GM18520 (cell line): ENCODE results near the gene PAGE4.

Experiments
- ATAC-seq: cut with Tn5 transposase; IDR thresholded peaks from one replicate; pipeline ENCODE4 v1.9.1; 2021; ENCODE audit not compliant: unreplicated experiment

The PAGE4 gene

GRCh38 chrX:49829016-49829415 is at the start of gene PAGE4:
PAGE4 (plus strand) TSS chrX:49829303; CDS start chrX:49830429, 1,126 bp downstream.
- ATAC-seq, result no peak

GRCh38 chrX:49784747-49785280 is 44.3 kb upstream of the PAGE4 start:
- no peak for ATAC-seq

GRCh38 chrX:49792376-49792775 is 36.7 kb upstream of the PAGE4 start:
- ATAC-seq, result no peak

DNA sequence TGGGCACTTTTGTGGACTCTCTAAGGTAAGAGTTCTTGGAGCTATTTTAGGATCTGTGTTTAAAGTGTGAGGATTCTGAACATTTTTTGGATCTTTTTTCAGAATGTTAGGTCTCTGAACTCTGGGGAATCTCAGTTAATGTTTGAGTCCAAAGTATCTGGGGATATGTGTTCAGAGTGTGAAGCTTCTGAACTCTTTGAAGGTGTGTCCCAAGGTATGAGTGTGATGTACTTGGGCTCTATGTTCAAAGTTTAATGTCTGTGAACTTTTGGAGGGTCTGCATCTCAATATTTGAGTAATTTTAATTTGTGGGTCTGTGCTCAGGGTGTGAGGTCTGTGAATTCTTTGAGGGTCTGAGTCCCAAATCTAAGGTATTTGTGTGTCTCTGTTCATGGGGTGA is 35.4 kb upstream of the PAGE4 start:
- no peak for ATAC-seq

DNA sequence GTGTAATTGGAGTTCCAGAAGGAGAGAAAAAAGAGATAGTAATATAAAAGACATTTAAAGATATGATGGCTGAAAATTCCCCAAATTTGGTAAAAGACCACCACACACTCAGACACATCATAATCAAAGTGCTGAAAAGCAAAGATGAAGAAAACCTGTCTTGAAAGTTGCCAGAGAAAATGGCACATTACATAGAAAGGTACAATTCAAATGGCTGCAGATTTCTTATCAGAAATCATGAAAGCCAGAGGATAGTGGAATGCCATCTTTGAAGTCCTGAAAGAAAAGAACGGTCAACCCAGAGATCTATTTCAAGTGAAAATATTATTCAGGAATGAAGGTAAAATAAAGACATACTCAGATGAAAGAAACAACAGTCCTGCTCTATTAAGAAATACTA is 29.3 kb upstream of the PAGE4 start:
- ATAC-seq, result no peak

DNA sequence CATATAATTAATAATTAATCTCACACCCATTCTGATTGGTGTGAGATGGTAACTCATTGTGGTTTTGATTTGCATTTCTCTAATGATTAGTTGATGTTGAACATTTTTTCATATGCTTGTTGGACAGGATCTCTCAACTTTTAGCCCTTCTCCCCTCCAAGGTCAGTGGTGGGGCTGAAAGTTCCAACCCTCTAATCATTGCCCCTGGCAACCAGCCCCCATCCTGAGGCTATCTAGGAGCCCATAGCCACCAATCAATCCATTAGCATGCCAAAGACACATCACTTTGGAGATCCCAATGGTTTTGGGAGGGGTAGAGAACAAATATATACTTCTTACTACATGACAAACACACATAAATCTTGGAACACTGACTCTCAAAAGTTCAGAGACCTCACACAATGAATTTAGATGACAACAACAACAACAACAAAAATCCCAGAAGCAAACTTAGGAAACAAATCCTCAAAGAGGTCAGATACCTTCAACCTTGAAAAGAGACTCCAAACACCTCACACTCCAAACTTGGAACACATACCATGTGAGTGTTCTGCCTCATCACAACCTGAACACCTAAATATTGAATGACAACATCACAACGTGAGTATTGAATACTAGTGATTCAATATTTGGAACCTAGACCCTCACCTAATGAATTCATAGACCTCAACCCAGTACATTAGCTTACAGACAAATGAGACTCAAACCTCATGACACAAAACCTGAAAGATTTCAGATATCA is 19.0 kb upstream of the PAGE4 start:
- ATAC-seq, result no peak

GRCh38 chrX:49812177-49812576 is 16.9 kb upstream of the PAGE4 start:
- ATAC-seq, result no peak

- no peak for ATAC-seq
Observed at GRCh38 chrX:49816435-49816834, 12.7 kb upstream of the PAGE4 start.

GRCh38 chrX:49838374-49838773 is 9.3 kb downstream of the PAGE4 start:
- no peak for ATAC-seq

GRCh38 chrX:49840679-49841078 is 11.6 kb downstream of the PAGE4 start:
- no peak for ATAC-seq

- ATAC-seq, result no peak
Observed at GRCh38 chrX:49842621-49843020, 13.5 kb downstream of the PAGE4 start.

DNA sequence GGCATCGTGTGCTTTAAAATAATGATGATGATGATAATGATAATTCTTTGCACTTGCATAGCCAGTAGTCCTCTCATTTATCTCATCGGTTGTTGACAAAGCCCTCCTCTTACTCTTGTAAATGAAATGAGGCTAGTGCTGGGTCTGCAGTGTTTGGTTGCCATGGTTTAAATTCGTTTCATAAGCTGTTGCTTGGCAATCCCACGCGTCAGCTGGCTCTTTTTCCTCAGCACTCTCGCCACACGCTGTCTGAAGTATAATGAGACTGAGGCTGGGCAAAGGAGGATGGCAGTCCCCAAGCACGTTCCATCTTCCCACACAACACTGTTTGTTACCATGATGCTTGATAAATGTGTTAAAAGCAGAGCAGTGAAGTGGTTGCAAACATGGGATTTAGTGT is 15.5 kb downstream of the PAGE4 start:
- ATAC-seq, result no peak

DNA sequence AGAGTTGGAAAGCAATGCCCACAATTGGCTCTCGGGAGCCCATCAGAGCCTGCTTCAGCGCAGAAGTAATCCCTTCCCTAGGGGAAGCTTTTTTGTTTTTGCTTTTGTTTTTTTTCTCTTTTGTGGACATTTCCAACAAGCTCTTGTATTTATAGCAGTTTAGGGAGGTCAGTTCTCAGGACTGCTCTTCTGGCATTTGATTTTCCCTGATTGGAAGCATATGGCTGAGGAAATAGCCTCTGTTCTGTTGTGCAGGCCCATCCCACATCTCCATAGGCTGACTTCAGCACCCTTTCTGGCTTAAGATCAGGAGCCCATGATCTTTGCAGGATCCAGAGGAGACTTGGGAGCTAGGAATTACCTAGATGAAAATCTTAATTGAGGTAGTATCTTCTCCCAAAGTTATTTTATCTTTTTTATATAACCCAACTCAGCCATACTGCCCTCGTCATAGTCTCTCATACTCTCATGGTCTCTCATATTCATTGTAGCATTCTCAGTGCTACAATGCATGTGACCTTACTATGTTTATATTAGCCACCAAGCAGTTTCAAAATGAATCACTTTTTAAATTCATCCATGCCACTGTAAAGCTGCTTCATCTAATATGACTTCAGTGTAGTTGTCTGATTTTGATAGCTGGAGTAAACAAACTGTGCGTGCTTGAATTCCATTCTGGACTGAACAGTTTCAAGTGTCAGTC is 16.7 kb downstream of the PAGE4 start:
- peak; percentile 61 for ATAC-seq

GRCh38 chrX:49846522-49846921 is 17.4 kb downstream of the PAGE4 start:
- ATAC-seq, result no peak

DNA sequence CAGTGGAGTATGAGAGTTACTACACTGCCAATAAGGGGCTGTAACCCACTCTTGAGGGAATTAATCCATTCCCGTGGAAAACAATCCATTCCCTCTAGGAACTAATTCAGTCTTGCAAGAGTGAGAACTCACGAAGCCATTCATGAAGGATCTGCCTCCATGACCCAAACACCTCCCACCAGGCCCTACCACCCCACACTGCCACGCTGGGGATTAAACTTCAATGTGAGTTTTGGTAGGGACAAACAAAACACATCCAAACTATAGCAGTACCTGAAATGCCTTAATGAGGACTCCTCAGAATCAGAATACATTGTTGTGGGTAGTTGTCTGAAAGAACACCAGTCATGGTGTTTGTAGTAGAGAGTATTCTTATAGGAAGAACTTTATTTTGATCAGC is 19.2 kb downstream of the PAGE4 start:
- no peak for ATAC-seq

DNA sequence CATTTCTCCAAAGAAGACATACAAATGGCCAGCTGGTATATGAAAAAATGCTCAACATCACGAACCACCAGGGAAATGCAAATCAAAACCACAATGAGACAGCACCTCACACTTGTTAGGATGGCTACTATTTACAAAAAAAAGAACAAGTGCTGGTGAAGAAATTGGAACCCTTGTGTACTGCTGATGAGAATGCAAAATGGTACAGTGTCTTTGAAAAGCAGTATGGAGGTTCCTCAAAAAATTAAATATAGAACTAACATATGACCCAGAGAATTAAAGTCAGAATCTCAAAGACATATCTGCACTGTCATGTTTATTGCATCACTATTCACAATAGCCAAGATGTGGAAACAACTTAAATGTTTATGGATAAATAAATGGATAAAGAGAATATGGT is 20.9 kb downstream of the PAGE4 start:
- ATAC-seq, result no peak

DNA sequence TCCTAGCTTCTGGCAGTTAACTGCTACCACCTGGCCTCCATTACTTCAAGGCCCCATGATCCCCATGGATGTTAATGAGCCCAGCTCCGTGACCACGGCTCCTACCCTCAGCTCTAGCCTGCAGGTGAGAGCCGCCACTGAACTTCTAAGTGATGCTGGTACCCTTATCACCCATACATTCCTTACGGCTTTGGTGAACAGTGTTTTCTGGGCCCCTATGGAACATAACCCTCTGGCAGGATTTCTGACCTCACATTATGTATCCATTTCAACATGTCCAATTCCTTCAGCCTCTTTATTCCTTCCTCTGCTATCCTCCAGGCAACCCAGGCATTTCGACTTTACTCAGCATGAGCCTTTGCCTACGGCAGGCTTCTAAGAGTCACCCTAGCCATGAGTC is 24.6 kb downstream of the PAGE4 start:
- ATAC-seq, result no peak

DNA sequence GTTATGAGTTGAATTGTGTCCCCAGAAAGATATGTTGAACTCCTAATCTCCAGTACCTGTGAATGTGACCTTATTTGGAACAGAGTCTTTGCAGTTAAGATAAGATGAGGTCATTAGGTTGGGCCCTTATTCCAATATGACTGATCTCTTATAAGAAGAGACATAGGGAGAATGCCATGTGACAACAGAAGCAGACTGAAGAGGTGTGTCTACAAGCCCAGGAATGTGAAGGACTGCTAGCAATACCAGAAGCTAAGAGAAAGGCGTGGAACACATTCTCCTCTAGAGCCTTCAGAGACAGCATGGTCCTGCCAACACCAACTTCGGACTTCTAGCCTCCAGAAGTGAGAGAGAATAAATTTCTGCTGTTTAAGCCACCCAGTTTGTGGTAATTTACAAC is 27.7 kb downstream of the PAGE4 start:
- no peak for ATAC-seq

DNA sequence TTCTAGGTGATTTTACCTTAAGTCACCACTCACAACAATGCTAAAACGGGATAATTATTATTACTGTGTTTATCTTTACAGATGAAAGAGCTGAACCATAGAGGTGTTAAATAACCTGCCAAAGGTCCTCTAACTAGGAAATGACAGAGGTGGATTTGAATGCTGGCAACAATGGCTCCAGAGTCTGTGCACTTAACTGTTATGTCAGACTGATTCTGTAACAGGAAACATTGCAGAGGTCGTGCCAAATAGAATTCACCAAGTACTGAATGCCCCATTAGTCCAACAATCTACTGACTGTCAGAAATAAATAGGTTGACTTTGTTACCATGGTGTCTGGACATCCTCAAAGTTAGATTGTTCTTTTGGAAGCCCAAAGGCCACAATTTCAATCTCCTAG is 29.2 kb downstream of the PAGE4 start:
- ATAC-seq, result no peak

DNA sequence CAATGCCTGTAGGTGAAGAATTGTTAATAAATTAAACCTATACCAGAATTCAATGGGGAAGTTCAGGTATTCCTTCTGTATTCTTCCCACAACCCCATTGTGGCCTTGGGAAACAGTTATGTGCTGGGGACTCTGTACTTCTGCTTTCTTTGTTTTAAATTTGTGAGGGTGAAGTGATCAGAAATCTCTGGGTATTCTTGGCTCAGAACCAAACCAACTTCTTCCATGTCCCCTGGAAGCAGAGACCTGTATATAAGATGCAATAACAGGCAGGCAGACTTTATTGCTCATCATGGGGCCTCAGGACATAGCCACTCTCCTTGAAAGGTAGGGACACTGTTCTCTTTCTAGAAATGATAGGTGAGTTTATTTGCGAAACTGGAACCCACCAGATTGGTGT is 30.4 kb downstream of the PAGE4 start:
- no peak for ATAC-seq

DNA sequence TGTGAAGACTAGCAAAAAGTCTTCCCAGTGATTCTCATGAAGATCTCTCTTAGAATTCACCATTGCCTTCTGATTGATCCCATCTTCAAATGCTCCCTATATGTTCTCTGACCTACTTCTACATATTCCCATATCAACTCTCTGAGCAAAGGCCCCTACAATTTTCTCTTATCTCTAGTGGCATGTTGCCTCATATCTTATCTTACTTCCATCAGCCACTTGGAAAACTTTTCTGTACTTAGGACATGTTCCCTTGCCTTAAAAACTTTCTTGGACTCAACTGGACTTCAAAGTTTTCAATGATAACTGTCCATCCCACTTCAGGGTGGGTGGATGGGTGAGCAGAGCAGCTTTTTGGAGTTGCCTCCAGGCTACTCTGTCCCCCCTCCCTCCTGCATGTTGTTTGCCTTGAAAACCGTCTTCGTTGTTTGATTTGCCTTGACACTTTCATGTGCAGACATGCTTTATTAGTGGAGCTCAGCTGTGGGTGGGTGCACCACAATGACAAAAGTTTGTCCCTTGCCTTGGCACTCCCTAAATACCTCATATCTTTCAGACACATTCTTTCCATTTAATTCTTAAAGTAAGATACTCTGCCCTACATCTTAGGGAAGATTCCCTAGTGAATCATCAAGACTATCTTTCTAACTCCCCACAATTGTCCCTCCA is 31.9 kb downstream of the PAGE4 start:
- no peak for ATAC-seq

DNA sequence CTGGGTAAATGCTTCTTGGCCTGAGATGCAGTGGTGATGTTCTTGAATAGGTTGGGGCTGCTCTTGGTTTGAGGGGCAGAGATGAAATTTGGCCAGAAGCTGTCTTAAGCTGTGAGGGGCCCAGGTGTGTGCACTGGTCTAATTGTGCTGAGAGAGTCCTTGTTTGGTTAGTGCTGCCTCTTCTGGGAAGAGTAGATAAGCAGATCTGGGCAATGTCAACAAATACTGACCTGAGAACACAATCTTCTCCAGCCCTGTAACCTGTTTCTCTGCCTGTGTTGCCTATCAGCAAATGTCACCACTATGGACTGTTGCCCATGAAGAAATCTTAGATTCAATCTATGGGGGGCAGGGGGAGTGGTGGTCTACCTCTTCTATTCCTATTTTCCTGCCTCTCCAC is 33.0 kb downstream of the PAGE4 start:
- no peak for ATAC-seq
